H4 (cell line): ENCODE measurements around the gene NAPG. TPM values are rescaled to one million over a fixed set of nuclear protein-coding genes. Genes with fewer than 3 reads are reported as not detected.
"Not testable (repeated sequence)": the region's sequence is repeated elsewhere in the genome, so short reads cannot be mapped to it uniquely, and the experiment has no call there.

ENCODE experiments used
- DNase-seq: peaks from one replicate; pipeline ENCODE4 v3.0.0-alpha.2; 2015; ENCODE audit warnings: low spot score
- total RNA-seq: library from RNA; depleted of rRNA; stranded (reverse); fragments of >200 nt; shearing (Covaris generic); gene quantifications from 2 replicates; pipeline ENCODE4 v1.2.3, GENCODE V29; 2014

The NAPG gene
- total RNA-seq, 1 experiment from 2014 or later: 26.6 TPM

- no peak for DNase-seq
These were observed 11.7 kb upstream of the NAPG start for GRCh38 chr18:10514082-10514481.

DNA sequence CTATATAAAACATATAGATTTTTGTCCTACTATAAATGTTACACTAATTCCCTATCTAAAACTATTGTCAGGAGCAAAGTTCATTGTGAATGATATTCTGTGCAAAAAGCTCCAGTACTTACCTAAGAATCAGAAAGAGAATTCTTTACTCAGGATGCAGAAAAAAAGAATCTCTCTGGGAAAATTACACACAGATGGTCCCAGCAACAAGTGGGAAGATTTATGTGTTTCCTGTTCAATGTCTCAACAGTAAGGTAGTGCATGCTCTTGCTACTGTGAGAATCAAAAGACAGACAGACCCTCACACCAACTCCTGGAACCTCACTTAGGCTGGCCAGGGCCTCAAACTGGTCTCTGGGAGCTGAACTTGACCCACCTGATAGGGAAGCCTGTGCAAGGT is 11.2 kb upstream of the NAPG start:
- no peak for DNase-seq

DNA sequence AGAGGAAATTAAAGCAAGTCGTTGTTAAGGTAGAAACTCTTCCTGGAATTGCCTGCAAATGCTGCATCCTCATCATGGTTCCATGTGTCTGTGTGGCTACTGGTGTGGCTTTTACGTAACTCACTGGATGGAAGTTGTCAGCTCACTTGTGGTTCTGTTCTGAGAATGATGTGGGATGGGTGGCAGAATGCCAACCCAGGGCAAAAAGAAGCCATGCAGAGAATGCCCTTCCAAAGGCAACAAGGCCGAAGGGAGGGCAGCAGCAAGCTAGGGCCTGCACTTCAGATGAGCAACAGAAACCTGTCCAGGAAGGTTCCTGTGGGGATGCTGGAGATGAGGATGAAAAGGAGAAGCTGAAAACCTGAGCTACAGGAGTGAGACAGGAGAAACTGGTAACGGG is 10.4 kb upstream of the NAPG start:
- no peak for DNase-seq

GRCh38 chr18:10516078-10516477 is 9.7 kb upstream of the NAPG start:
- no peak for DNase-seq

GRCh38 chr18:10518595-10519255 is 7.1 kb upstream of the NAPG start:
- peak; percentile 19 for DNase-seq

DNA sequence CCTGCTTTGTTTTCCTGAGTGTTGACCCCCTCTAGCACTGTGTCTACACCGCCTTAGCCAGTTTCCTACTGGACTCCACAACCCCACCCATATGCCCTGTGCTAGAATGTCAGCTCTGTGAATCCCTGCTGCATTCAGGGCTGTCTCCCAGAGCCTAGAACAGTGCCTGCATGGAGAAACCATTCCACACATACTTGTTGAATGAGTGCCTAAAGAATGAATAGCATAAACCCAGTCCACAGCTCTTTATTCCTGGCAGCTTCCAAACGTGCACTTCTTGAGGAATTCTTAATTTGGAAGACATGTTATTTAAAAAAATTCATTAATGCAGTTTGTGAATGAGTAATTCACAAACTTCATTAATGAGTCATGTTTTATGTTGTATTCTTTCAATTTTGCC is 6.5 kb upstream of the NAPG start:
- DNase-seq: no peak

- peak; percentile 90 for DNase-seq
These were observed 5.6 kb upstream of the NAPG start for GRCh38 chr18:10519999-10520935.

DNA sequence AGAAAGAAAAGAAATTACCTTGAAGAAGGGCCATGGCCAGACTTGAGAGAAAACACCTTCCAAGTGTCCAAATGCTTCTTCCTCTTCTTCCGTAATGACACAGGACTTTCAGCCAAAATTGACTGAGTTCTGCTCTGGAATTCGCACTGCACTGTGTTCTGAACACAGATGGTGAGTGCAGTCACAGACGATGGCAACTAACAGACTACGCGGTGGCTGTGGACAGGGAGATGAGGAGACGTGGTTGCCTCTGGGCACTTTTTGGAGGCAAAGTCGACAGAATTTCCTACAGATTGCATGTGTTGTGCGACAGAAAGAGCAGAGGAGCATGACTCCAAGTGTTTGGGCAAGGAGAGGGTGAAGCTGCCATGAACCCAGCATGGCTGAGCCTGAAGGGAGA is 4.3 kb upstream of the NAPG start:
- no peak for DNase-seq

DNA sequence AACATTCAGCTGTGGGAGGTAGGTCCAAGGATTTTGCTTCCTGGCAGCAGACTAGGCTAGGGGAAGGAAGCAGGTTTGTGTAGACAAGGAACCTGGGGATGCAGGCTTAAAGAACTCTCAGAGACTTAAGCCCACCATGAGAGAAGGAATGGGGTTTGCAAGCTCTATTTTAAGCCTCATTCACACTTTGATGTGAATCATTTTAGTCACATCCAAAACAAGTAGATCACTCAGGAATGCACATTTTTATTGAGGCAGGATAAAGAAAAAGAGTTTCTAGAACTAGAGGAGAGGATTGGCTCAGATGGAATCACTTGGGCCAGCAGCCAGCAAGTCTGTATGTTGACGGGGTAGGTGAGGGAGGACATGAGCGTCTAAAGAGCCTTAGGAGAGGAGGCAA is 3.3 kb upstream of the NAPG start:
- no peak for DNase-seq

GRCh38 chr18:10523544-10523943 is 2.3 kb upstream of the NAPG start:
- no peak for DNase-seq

DNA sequence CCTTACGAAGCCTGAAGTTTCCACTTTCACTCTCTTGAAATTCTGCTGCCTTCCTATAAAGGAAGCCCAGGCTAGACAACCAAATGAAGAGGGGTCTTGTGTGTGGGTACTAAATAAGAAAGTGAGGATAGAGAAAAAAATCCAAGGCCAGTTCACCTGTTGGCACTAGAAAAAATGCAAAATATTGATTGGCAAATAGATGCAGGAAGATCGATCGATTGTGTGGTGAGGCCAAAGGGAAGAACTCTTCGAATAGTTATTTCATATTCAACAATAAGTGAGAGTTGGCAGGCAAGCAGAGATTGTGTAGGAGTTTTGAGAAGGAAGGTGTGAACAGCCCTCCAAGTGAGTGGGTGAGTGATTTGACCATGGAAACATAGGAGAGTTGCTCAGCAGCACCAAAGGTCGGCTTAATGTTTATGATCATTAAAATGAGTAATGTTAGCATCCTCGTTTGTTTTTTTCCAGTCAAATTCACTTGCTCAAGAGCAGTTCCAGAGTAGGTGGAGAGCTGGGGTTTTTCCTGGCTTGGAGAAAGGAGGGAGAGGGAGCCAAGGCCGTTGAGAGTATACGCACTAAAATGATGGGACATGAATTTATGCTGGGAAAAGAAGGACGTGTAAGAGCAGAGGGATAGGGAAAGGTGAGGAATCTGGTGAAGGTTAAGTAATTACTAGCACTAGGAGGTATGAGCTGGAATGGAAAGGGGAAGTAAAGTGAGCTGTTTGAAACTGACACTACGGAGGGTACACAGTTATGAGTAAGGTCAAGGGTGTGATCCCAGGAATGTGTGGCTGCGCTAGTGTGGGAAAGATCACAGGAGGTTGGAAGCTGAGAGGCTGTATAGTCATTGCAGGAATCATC is 1.1 kb upstream of the NAPG start:
- no peak for DNase-seq

- no peak for DNase-seq
These were observed 496 bp upstream of the NAPG start for GRCh38 chr18:10525371-10525691.

- no peak for DNase-seq
These were observed 728 bp downstream of the NAPG start for GRCh38 chr18:10526561-10526949.

DNA sequence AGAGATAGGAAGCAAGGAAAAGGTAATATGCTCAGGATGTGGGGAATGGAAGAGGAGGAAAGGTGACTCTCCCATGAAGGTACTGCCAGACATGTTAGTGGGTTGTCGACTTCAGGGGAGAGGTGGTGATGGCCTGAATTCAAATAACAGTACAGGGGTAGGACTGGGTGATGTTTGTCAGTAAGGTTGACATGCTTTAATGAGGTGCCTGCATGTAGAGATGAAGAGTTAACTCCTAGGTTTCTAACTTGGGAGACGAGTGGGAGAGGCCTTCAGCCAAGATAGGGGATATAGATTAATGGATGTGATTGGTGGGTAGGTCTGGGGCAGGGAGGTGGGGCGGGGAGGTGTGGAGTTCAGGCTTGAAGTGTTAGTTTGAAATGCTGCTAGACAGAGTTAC is 2.6 kb downstream of the NAPG start:
- no peak for DNase-seq

GRCh38 chr18:10530002-10530401 is 4.2 kb downstream of the NAPG start:
- DNase-seq: no peak

DNA sequence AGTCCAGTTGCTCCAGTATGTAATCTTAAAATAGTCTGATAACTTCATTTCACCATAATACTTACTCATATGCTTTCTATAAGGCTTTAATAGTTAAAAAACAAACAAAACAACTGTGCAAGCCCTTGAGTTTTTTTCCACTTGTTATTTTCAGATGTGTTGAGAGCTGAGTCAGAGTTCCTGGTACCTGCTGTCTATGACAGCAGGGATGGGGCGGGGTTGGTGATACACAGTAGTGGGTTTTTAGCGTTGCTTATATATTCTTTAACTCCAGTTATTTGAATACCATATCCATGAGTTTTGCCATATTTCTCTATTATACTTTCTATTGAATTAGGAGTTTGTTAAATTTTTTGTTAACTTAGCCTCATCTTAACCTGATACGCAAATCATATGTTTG is 5.0 kb downstream of the NAPG start:
- DNase-seq: no peak

- no peak for DNase-seq
These were observed 7.3 kb downstream of the NAPG start for GRCh38 chr18:10533111-10533510.

- no peak for DNase-seq
These were observed 10.5 kb downstream of the NAPG start for GRCh38 chr18:10536280-10536679.

GRCh38 chr18:10537765-10538164 is 11.9 kb downstream of the NAPG start:
- no peak for DNase-seq

DNA sequence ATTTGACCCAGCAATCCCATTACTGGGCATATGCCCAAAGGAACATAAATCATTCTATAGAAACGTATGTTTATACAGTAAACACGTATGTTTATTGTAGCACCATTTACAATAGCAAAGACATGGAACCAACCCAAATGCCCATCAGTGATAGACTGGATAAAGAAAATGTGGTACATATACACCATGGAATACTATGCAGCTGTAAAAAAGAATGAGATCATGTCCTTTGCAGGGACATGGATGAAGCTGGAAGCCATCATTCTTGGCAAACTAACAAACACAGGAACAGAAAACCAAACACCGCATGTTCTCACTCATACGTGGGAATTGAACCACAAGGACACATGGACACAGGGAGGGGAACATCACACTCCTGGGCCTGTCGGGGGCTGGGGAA is 13.3 kb downstream of the NAPG start:
- not testable (repeated sequence) for DNase-seq

- DNase-seq: no peak
These were observed 17.4 kb downstream of the NAPG start for GRCh38 chr18:10543277-10543676.

DNA sequence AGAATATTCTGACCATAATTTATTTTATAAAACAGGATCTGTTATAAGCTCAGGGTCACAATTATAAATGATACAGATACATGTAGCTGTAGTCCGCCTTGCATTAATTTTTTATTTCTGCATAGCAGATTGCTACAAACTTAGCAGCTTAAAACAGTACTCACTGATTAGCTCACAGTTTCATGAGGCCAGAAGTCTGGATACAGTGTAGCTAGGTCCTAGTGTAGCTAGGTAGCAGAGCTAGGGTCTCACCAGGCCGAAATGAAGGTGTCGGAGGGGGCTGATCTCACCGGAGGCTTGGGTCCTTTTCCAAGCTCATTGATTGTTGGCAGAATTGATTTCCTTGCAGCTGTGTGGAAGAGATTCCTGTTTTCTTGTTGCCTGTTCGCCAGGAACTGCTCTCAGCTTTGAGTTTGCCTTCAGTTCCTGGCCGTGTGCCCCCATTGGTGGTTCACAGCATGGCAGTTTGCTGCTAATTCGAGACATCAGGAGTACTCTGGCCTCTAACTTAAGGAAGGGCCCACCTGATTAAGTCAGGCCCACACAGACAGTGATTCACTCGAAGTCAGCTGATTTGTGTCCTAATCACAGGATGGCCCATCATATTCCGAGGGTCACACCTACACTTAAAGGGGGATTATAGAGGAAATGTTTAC is 18.4 kb downstream of the NAPG start:
- no peak for DNase-seq
